Nephron progenitor cell (in vitro differentiated cells): ENCODE measurements around the gene DUOX1.

Experiments used
- DNase-seq: peaks from one replicate; pipeline ENCODE4 v3.0.0; 2021
- H3K27ac Mint-ChIP-seq: 2 replicates; pipeline ENCODE4 v1.8.0; 2021; ENCODE audit warnings: mild to moderate bottlenecking, moderate library complexity, mixed read lengths
- H3K27me3 Mint-ChIP-seq: 2 replicates; pipeline ENCODE4 v1.8.0; 2021; ENCODE audit warnings: mild to moderate bottlenecking, low read depth, mixed read lengths; ENCODE audit not compliant: poor library complexity
- H3K36me3 Mint-ChIP-seq: 2 replicates; pipeline ENCODE4 v1.8.0; 2021; ENCODE audit warnings: low read depth, mixed read lengths
- H3K4me1 Mint-ChIP-seq: 2 replicates; pipeline ENCODE4 v1.8.0; 2021; ENCODE audit warnings: mixed read lengths
- H3K4me3 Mint-ChIP-seq: 2 replicates; pipeline ENCODE4 v1.8.0; 2021; ENCODE audit warnings: mild to moderate bottlenecking, moderate library complexity, mixed read lengths
- H3K9me3 Mint-ChIP-seq: 2 replicates; pipeline ENCODE4 v1.8.0; 2021; ENCODE audit warnings: mild to moderate bottlenecking, moderate library complexity, mixed read lengths
- TF ChIP-seq, protein P1 (sequence below): fragments of 200-600 bp; sonication (generic); IDR thresholded peaks from 2 replicates; pipeline ENCODE4 v1.5.0; 2021; ENCODE audit warnings: antibody characterized with exemption

DUOX1 gene

DNA sequence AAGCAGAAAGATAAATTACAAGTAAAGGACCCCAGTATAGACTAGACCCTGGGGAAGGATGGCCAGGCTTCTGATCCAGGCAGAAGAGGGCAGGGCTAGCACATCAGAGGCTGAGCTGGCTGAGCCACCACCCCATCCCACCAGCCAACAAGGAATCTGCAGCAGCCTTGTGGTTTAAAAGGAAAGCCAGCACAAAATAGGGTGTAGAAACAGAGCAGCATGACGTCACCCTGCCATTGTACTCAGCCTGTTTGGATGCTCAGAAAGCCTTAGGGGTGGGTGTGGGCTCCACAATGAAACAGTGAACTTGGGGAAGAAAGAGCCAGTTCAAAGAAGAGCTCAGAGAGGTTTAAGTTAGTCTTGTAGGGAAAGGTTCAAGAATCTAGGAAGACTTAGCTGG lies 28.2 kb downstream of the DUOX1 start:
- no peaks in the 10 kb centered on the region for H3K36me3 Mint-ChIP-seq
- peaks cover 28% of the 10 kb centered on the region for H3K4me1 Mint-ChIP-seq

DNA sequence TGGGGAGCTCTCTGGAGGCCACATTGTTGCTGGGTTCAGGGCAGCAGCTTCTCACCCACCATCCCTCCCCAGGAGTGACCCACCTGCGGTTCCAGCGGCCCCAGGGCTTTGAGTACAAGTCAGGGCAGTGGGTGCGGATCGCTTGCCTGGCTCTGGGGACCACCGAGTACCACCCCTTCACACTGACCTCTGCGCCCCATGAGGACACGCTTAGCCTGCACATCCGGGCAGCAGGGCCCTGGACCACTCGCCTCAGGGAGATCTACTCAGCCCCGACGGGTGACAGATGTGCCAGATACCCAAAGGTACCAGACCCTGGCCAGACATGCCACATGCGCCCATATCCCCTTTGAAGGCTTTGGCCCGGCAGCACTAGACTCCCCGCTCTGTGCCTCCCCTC lies 31.9 kb downstream of the DUOX1 start:
- H3K27ac Mint-ChIP-seq: peak overlapping the region; percentile 20

More for the DNA sequence above, 28.2 kb downstream of the DUOX1 start:
- TF ChIP-seq, protein P1, sequence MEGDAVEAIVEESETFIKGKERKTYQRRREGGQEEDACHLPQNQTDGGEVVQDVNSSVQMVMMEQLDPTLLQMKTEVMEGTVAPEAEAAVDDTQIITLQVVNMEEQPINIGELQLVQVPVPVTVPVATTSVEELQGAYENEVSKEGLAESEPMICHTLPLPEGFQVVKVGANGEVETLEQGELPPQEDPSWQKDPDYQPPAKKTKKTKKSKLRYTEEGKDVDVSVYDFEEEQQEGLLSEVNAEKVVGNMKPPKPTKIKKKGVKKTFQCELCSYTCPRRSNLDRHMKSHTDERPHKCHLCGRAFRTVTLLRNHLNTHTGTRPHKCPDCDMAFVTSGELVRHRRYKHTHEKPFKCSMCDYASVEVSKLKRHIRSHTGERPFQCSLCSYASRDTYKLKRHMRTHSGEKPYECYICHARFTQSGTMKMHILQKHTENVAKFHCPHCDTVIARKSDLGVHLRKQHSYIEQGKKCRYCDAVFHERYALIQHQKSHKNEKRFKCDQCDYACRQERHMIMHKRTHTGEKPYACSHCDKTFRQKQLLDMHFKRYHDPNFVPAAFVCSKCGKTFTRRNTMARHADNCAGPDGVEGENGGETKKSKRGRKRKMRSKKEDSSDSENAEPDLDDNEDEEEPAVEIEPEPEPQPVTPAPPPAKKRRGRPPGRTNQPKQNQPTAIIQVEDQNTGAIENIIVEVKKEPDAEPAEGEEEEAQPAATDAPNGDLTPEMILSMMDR: no peak
- peaks cover 12% of the 10 kb centered on the region for H3K27me3 Mint-ChIP-seq
- no peak for DNase-seq
- H3K9me3 Mint-ChIP-seq: no peaks in the 10 kb centered on the region
- no peak overlapping the region for H3K27ac Mint-ChIP-seq
- no peak overlapping the region for H3K4me3 Mint-ChIP-seq

DNA sequence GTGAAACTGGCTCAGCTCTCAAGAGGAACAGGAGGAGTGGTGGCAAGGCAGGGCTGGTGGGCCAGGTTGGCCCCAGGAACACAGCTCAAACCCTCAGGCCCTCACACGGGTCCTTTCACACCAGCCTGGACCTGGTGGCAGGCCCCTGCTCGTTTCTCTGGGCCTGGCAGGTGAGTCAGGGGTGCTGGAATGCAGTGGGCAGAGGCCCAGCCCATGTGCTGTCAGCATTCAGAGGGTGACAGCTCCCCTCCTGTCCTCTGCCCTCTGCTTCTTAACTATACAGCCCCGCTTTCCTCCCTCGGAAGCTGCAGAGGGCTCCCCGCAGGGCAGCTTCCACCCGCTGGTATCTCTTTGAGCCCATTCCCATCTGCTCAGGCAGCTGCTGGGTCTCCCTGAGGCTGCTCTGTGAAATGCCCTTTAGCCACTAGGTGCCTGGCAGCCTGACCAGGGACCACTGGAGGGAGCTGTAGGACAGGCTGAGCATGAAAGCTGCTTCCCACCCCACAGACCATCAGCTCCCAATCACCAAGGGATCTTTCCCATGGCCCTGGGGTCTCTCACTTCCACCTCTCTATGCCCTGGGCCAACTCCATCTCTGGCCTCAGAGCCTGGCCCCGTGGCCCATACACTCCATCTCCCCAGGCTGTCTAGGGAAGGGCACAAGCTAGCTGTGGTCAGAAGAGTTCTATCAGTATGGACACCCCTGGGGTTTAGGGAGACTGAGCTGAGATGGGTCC lies 33.1 kb downstream of the DUOX1 start:
- Mint-ChIP-seq H3K36me3 (no peaks in the 10 kb centered on the region), H3K27me3 (peaks cover 4% of the 10 kb centered on the region), H3K27ac (no peak overlapping the region), H3K4me1 (peaks cover 44% of the 10 kb centered on the region), H3K9me3 (no peaks in the 10 kb centered on the region), H3K4me3 (no peak overlapping the region)
- DNase-seq: peak; percentile 79
- TF ChIP-seq, protein P1: peak; percentile 80

More for the DNA sequence above, 31.9 kb downstream of the DUOX1 start:
- Mint-ChIP-seq H3K4me3 (no peak overlapping the region), H3K27me3 (peaks cover 4% of the 10 kb centered on the region), H3K4me1 (peaks cover 51% of the 10 kb centered on the region), H3K9me3 (no peaks in the 10 kb centered on the region), H3K36me3 (no peaks in the 10 kb centered on the region)
- TF ChIP-seq, protein P1: no peak
- DNase-seq: no peak

DNA sequence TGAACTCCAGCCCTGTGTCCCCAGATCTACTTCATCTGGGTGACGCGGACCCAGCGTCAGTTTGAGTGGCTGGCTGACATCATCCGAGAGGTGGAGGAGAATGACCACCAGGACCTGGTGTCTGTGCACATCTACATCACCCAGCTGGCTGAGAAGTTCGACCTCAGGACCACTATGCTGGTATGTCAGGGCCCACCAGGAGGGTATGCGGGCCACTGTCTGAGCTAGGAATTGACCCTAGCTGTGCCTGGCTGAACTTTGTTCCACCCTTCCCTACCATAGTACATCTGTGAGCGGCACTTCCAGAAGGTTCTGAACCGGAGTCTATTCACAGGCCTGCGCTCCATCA lies 33.7 kb downstream of the DUOX1 start:
- Mint-ChIP-seq H3K27ac (no peak overlapping the region), H3K27me3 (peaks cover 4% of the 10 kb centered on the region), H3K36me3 (no peaks in the 10 kb centered on the region), H3K4me3 (no peak overlapping the region), H3K9me3 (no peaks in the 10 kb centered on the region), H3K4me1 (peaks cover 43% of the 10 kb centered on the region)
- TF ChIP-seq, protein P1: no peak
- DNase-seq: no peak

DNA sequence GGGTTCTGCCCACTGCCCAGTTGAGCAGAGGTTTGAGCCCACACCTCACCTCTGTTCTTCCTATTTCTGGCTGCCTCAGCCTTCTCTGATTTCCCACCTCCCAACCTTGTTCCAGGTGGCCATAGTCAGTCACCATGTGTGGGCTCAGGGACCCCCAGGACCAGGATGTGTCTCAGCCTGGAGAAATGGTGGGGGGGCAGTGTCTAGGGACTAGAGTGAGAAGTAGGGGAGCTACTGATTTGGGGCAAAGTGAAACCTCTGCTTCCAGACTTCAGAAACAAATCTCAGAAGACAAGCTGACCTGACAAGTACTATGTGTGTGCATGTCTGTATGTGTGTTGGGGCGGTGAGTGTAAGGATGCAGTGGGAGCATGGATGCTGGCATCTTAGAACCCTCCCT lies 35.1 kb downstream of the DUOX1 start:
- peak overlapping the region; percentile 98 for H3K27ac Mint-ChIP-seq
- H3K9me3 Mint-ChIP-seq: no peaks in the 10 kb centered on the region
- no peak for DNase-seq
- TF ChIP-seq, protein P1: no peak
- peaks cover 50% of the 10 kb centered on the region for H3K4me1 Mint-ChIP-seq
- peak overlapping the region; percentile 52 for H3K4me3 Mint-ChIP-seq
- H3K27me3 Mint-ChIP-seq: peaks cover 4% of the 10 kb centered on the region
- H3K36me3 Mint-ChIP-seq: peaks cover 4% of the 10 kb centered on the region

DNA sequence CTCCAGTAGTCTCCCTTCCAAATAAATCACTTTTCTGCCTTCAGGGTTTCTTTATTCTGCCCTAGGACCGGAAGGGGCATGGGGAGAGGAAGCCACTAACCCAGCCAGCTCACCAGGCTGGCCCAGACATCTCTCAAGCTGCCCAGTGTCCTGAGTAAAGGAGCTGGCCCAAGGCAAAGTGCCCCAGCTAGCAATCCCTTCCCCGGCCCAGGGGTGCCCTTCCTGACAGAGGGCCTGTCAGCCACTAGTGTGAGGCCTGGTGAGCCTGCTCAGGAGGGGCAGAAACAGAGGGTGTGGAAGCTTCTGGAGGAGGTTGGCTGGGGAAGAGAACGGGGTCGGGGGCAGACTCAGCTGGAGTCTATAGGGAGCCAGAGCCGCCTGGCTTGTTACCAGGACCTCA lies 35.7 kb downstream of the DUOX1 start:
- H3K27me3 Mint-ChIP-seq: peaks cover 4% of the 10 kb centered on the region
- TF ChIP-seq, protein P1: no peak
- peaks cover 53% of the 10 kb centered on the region for H3K4me1 Mint-ChIP-seq
- H3K4me3 Mint-ChIP-seq: peak overlapping the region; percentile 68
- peaks cover 8% of the 10 kb centered on the region for H3K36me3 Mint-ChIP-seq
- DNase-seq: no peak
- H3K9me3 Mint-ChIP-seq: no peaks in the 10 kb centered on the region
- H3K27ac Mint-ChIP-seq: peak overlapping the region; percentile 98
